Measurements from ENCODE around the gene NUDT13. TPM values are rescaled to one million over a fixed set of nuclear protein-coding genes. Genes with fewer than 3 reads are reported as not detected.
A peak's percentile ranks its signal among the peaks of the same experiment; 100 is the strongest.

Gene NUDT13
- total and polyA plus RNA-seq, 9 of the 15 experiments (the other 6 are each of a cell fraction or from before 2014, with no cell fraction given): 4.7 to 11.1 (median 5.6) TPM

GRCh38 chr10:73099141-73099540 is 11.1 kb upstream of the NUDT13 start:
- no peaks in the 10 kb centered on the region for H3K9me3 ChIP-seq (replicated peaks; ENCODE audit: control insufficient read depth, insufficient read depth, low read depth, low read length)
- POLR2A ChIA-PET: interaction anchor here (0.8 to 7.5 kb wide), 2 partner anchors 9 to 111 kb away, joined by 3 to 112 read pairs; partner anchors contain the start of gene NUDT13
- in situ Hi-C loops (cut with MboI) (no loop called here), intact Hi-C loops (cut with micrococcal nuclease) (loop anchor here (5.0 kb wide), 1 partner anchor 148 kb away; the partner anchor contains the start of gene DNAJC9)
- no peak overlapping the region for H3K9ac ChIP-seq (ENCODE audit: insufficient read depth in 1 of 2, low read depth in 2 of 2, low read length in 2 of 2)
- no peak for TF ChIP-seq ZMIZ1 (IDR thresholded peaks at IDR 0.05; ENCODE audit: low read depth in 2 of 2, low read length in 2 of 2)
- no peak for TF ChIP-seq MYC (IDR thresholded peaks at IDR 0.05; ENCODE audit: low read depth, low read length)
- TF ChIP-seq MYC (CRISPR knock-in tag; IDR thresholded peaks at IDR 0.05; ENCODE audit: borderline replicate concordance, low read depth): no peak
- no peak for TF ChIP-seq IRF1 (CRISPR knock-in tag; IDR thresholded peaks at IDR 0.05; ENCODE audit: borderline replicate concordance)
- TF ChIP-seq ATF3 (IDR thresholded peaks at IDR 0.05): no peak
- TF ChIP-seq ATF3 (CRISPR knock-in tag; conservative IDR thresholded peaks at IDR 0.05): no peak
- TF ChIP-seq TOE1 (IDR thresholded peaks at IDR 0.05; ENCODE audit: borderline replicate concordance): no peak
- TF ChIP-seq TOE1 (CRISPR knock-in tag; IDR thresholded peaks at IDR 0.05; ENCODE audit: borderline replicate concordance, low read depth): no peak
- TF ChIP-seq ZNF398 (CRISPR knock-in tag; IDR thresholded peaks at IDR 0.05): no peak
- TF ChIP-seq ZNF224 (CRISPR knock-in tag; IDR thresholded peaks at IDR 0.05): no peak
- H3K27ac ChIP-seq (ENCODE audit: extremely low read depth, low read depth, low read length): peak overlapping the region; percentile 5; the same call in 1 of the 3 replicates
- H3K4me1 ChIP-seq (replicated peaks in 1 of 2; ENCODE audit: control insufficient read depth in 2 of 2, insufficient read depth in 2 of 2, low read length in 2 of 2): peaks cover 6 to 12% of the 10 kb centered on the region in 2 experiments; a peak in 2 of 5 replicates
- FAIRE-seq: no peak
- peaks cover 26% of the 10 kb centered on the region for H3K79me2 ChIP-seq (ENCODE audit: control insufficient read depth, insufficient read depth, low read length)
- no peaks in the 10 kb centered on the region for H3K9me1 ChIP-seq (ENCODE audit: control insufficient read depth, insufficient read depth, low read length)
- peaks cover 5% of the 10 kb centered on the region; the same call in 1 of the 2 replicates for H4K20me1 ChIP-seq (replicated peaks; ENCODE audit: control insufficient read depth, insufficient read depth, low read length)
- H3K4me2 ChIP-seq (ENCODE audit: insufficient read depth, low read length): no peak overlapping the region
- H3K27me3 ChIP-seq (ENCODE audit: control insufficient read depth in 2 of 2, insufficient read depth in 2 of 2, low read length in 2 of 2): no peaks in the 10 kb centered on the region
- H3K4me3 ChIP-seq: no peak overlapping the region
- no peak for DNase-seq (ENCODE audit: extremely low read depth in 1 of 4, low spot score in 3 of 4)
- WGBS (ENCODE audit: insufficient coverage, low coverage, missing lambda C conversion rate): 48% methylated on average over 1 of the region's 1 CpG
- no TSS peak for BruUV-seq (replicated peaks)
- peaks cover 4% of the 10 kb centered on the region; the same call in 1 of the 3 replicates for H3K36me3 ChIP-seq (ENCODE audit: control insufficient read depth, insufficient read depth, low read length)
- no peak overlapping the region for H2AFZ ChIP-seq (ENCODE audit: low read depth, low read length)
- CTCF ChIA-PET (ENCODE audit: low intra/inter-chr PET ratio): no interaction called here
- ATAC-seq: no peak

All from K562 (cell line).